Superior temporal gyrus (tissue), 1 donor: ENCODE data around the gene PHOX2B.
"Not testable (repeated sequence)": the region's sequence is repeated elsewhere in the genome, so short reads cannot be mapped to it uniquely, and the experiment has no call there.

ENCODE experiments used
- DNase-seq: peaks from one replicate; pipeline ENCODE4 v3.0.0-alpha.2; 2016; ENCODE audit errors: extremely low spot score

The PHOX2B gene

GRCh38 chr4:41712425-41712824 lies 36.1 kb downstream of the PHOX2B start:
- no peak for DNase-seq

GRCh38 chr4:41711654-41712053 lies 36.9 kb downstream of the PHOX2B start:
- DNase-seq: not testable (repeated sequence)

GRCh38 chr4:41709844-41710481 lies 38.6 kb downstream of the PHOX2B start:
- no peak for DNase-seq

GRCh38 chr4:41703785-41704184 lies 44.7 kb downstream of the PHOX2B start:
- no peak for DNase-seq

GRCh38 chr4:41702770-41703169 lies 45.8 kb downstream of the PHOX2B start:
- no peak for DNase-seq

- no peak for DNase-seq
Measured at GRCh38 chr4:41701983-41702382, 46.5 kb downstream of the PHOX2B start.

GRCh38 chr4:41696763-41697162 lies 51.8 kb downstream of the PHOX2B start:
- DNase-seq: no peak

- no peak for DNase-seq
Measured at GRCh38 chr4:41696131-41696530, 52.4 kb downstream of the PHOX2B start.
